Urinary bladder (tissue), 2 donors: Measurements from ENCODE around the gene FOXC2. TPM values are rescaled to one million over a fixed set of nuclear protein-coding genes. Genes with fewer than 3 reads are reported as not detected.

ENCODE experiments used
- polyA plus RNA-seq: library from polyadenylated mRNA; stranded (reverse); fragments of 200-250 nt; gene quantifications from one replicate; pipeline ENCODE4 v1.2.3, GENCODE V29; 2013
- total RNA-seq: library from RNA; depleted of rRNA; stranded (reverse); fragments of >200 nt; gene quantifications from one replicate; pipeline ENCODE4 v1.2.3, GENCODE V29; 2014
- donor health status: healthy.

Gene FOXC2
- total and polyA plus RNA-seq, 2 donors: 0.58 to 0.73 TPM

Other genes with a start within 250 kb of the FOXC2 start
- 28.9 TPM for gene FOXF1, start 56.3 kb upstream of the FOXC2 start, total RNA-seq
- 83.3 TPM for gene FOXF1, start 56.3 kb upstream of the FOXC2 start, polyA plus RNA-seq
- gene MTHFSD, start 11.6 kb upstream of the FOXC2 start, total RNA-seq: 20.7 TPM
- 12.0 TPM for gene MTHFSD, start 11.6 kb upstream of the FOXC2 start, polyA plus RNA-seq
- gene FOXL1, start 11.7 kb downstream of the FOXC2 start, total RNA-seq: 7.8 TPM
- gene FOXL1, start 11.7 kb downstream of the FOXC2 start, polyA plus RNA-seq: 9.5 TPM